HG02623 (cell line): ENCODE measurements around the gene TTC27.
"Not testable (repeated sequence)": the region's sequence is repeated elsewhere in the genome, so short reads cannot be mapped to it uniquely, and the experiment has no call there.

Experiments used
- ATAC-seq: cut with Tn5 transposase; IDR thresholded peaks from one replicate; pipeline ENCODE4 v1.9.1; 2021; ENCODE audit warnings: moderate library complexity; ENCODE audit not compliant: unreplicated experiment

The TTC27 gene

DNA sequence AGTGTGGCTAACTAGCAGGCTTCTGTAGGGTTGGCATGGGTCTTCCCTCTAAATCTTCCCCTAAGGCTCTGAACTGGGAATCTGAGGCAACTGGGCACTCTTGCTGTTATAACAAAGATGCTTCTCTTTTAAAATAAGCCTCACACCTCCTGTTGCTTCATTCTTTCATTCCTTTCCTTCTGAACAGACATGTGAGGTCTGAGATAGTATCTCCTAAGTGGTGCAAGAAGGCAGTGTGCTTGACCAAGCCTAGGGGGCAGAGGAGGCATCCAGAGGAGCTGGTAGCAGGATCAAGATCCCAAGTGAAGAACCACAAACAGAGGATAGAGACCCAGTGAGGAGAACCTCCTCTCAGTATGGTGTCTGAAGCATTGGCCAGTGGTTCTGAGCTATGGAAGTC is 90.9 kb downstream of the TTC27 start:
- ATAC-seq: no peak

DNA sequence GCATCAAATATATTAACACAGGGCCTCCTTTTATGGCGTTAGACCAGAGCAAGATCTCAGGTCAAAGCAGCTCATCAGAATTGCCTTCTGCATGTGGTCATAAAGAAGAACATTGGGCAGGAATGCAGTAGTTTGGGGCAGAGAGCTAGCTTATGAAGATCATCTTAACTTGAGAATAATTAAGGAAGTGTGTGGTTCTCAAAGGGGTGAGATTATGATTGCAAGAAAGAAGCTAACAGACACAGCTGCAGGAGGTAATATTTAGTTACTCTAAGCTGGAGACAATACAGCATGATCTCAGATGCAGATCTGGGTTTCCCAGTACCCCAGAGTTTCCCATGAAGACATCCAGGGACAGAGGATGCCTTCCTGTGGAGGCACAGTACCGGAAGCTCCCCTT is 91.6 kb downstream of the TTC27 start:
- ATAC-seq: no peak

DNA sequence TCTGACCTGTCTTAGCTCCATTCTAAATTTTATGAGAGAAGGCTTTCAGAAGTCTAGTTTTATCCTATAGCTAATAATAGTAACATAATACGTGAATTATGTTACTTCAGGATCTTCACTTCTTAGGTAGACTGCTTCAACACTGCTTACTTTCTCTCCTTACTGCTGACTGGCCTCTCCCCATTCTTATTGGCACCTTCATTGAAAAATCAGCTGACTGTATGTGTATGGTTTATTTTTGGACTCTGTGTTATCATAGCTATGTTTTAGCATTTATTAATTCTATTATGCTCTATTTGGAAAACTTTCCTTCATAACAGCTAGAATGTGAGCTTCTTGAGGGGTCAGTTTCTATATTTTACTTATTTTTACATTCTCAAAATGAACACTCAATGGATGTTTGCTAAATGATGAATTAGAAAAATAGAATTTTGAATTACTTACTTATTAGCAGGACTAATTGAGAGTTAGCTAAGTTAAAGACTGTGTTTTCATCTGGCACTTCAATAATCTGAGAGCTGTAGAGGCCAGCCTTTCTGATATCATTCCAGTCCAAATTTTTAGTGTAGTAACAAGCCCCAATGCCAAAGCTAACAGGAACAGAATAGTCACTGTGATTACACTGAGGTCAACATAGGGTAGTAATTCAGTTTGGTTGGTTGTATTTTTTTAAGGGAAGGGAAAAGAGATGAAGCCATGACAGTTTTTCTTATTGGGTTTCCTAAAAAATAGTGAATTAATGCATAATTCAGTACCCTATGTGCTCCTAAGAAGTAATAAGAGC is 92.3 kb downstream of the TTC27 start:
- ATAC-seq: no peak

DNA sequence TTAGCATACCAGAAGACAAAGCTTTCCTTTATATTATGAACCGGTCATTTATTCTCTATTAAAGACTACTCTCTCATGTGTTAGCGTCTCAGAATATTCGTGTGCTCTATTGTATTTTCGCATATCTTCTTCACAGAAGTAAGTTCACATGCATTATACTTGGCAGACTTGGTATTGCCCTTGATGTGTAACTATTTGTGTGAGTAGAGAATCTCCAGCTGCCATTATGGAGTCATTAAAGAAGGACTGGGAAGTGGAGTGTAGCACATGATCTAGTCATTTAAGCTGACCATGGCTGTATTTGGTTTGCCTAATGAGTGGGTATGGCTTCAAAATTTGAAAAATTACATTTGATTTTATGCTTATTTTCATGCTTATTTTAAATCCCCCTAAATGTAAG is 92.9 kb downstream of the TTC27 start:
- ATAC-seq: no peak

DNA sequence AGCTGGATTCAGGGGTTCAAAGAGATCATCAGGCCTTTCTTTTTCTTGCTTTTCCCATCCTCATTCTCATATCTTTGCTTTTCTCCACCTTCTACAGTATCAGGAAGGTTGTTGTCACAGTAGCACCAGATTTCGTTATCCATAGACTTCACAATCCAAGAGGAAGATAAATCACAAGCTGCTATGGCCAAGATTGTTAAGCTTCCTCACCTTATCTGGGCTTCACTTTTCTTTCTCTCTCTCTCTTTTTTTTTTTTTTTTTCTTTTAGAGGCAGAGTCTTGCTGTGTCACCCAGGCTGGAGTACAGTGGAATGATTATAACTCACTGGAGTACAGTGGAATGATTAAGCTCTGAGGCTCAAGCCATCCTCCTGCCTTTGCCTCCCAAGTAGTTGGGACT is 93.5 kb downstream of the TTC27 start:
- no peak for ATAC-seq

DNA sequence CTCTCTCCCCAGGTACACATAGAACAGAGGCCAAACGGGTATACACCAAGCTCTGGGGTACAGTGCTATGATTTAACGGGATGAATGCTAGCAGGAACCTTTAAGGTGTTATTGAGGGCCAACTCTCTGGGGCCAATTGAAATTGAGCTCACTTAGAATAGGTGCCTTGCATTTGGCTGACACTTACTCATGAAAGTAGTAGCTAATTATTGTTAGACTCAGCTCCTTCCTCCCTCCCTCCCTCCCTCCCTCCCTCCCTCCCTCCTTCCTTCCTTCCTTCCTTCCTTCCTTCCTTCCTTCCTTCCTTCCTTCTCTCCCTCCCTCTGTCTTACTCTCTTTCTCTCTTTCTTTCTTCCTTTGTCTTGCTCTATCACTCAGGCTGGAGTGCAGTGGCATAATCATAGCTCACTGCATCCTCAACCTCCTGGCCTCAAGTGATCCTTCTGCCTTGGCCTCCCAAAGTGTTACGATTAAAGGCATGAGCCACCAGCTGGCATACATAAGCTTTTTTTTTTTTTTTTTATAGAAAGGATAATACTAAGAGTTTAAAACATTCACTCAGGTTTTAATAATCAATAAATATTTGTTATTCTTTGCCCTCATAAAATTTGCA is 95.7 kb downstream of the TTC27 start:
- ATAC-seq: no peak

DNA sequence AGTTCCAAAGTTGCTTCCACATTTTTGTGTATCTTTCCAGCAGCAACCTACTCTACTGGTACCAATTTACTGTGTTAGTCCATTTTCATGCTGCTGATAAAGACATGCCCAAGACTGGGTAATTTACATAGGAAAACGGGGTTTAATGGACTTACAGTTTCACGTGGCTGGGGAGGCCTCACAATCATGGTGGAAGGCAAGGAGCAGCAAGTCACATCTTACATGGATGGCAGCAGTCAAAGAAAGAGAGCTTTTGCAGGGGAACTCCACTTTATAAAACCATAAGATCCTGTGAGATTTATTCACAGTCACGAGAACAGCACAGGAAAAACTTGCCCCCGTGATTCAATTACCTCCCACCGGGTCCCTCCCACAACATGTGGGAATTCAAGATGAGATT is 98.8 kb downstream of the TTC27 start:
- ATAC-seq: not testable (repeated sequence)

DNA sequence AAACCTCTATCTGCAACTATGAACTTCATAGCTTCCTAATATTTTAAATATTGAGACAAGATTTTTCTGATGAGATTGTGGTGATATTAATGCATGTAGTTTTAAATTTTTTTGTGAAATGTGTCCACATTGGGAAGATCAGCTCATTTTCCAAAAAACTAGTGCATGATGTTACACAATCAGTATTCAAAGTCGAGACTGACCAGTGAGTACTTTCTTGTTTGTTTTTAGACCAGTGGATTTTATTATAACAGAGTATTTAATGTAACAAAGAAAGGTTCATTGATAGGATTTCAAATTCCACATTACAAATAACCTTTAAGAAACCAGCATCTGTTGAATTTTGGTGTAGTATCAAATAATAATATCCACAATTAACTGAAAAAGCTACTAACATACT is 99.3 kb downstream of the TTC27 start:
- no peak for ATAC-seq

DNA sequence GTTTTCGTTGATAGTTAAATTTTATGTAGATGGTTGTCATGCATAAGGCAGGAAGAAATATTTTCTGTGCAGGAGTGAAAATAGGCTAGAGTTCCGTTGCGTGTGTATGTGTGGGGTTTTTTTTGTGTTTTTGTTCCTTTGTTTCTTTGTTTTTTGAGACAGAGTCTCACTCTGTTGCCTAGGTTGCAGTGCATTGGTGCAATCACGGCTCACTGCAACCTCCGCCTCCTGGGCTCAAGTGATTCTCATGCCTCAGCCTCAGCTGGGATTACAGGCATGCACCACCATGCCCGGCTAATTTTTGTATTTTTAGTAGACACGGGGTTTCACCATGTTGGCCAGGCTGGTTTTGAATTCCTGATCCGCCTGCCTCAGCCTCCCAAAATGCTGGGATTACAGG is 103.1 kb downstream of the TTC27 start:
- ATAC-seq: not testable (repeated sequence)

DNA sequence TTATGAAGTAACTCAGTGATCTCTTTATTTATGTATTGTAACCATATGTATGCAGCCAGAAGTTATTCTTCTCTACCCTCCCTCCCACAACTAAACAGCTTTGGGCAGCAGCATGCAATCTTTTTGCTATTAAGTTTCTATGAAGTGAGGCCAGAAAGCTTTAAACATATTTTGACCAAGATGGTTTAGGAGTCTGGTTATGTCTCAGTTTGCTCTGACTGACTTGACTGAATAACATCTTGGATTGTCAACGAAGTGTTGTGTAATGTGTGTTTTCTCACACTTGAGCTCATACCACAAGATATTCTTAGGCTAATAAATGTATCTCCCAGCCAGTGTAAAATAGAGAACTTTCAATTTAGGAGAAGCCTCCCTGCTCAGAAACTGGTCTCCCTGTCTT is 104.3 kb downstream of the TTC27 start:
- no peak for ATAC-seq

DNA sequence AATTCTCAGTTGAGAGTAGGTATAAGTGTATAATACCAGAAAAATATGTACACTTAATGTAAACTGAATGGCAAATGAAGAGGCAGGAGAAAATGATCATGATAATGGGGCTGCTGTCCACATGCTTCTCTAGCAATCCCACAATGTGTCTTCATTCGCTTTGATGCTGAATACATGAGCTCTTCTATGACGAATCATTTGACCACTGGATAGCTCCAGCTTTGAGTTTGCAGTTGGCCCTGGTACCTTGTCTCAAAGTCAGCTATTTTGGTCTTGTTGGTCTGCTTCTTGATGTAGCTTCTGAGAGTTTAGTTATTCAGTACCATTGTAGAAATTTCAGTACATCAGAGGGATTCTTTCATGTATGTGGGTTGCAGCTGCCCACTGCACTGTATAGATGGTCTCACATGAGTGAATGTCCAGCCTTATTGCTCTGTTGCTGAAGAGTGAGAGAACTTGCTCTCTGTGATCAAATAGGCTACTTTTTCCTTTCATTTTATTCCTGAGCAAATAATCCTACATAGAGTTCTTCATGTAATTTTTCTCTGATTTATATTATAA is 105.1 kb downstream of the TTC27 start:
- ATAC-seq: no peak

DNA sequence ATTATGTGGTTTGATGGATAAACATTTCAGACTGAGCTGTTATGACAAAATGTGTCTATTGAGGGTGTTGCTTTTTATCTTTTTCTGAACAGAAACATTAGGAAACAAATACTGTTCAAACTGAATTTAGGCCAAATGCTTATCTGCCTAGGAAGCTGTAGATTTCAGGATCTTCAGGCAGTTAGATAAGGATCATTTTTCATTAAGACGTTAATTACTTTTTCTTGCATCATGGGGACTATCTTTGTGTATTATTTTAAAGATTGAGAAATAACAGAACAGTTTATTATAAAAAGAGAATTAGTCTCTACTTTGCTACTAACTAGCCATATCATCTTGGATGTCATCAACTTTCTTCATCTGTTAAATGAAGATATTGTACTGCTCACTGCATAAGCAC is 107.5 kb downstream of the TTC27 start:
- no peak for ATAC-seq

DNA sequence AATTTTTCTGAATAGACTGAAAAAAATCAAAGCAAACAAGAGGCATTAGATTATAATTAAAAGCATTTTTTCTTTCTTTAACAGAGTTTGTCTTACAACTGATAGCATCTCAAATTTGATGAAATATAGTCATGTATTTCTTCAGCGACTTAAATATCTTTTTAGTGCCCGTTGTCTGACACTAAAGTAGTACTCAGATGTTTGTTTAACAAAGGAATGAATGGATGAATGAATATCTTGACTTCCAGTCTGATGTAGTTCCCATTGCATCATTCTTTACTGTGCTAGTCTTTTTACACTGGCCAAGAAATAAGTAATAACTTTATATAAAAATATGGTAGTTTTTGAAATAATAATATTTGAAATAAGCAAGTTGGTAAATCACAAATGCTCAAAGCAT is 111.1 kb downstream of the TTC27 start:
- ATAC-seq: no peak

DNA sequence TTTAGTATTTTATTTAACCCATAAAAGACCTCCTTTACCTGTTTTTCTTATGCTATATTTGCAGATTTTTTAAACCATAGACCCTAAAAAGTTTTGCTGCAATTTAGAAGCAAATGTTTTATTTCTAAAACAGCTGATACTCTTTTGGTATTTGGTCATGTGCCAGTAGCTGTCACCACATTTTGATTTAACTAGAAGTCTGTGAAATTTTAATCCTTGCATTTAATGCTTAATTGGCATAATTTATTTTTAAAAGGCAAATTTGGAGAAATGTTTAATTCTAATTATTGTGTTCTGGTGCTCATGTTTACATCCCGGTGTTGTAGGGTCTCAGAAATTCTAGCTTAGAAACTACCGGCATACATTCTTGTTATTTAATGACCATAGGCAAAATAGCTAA is 111.8 kb downstream of the TTC27 start:
- no peak for ATAC-seq

DNA sequence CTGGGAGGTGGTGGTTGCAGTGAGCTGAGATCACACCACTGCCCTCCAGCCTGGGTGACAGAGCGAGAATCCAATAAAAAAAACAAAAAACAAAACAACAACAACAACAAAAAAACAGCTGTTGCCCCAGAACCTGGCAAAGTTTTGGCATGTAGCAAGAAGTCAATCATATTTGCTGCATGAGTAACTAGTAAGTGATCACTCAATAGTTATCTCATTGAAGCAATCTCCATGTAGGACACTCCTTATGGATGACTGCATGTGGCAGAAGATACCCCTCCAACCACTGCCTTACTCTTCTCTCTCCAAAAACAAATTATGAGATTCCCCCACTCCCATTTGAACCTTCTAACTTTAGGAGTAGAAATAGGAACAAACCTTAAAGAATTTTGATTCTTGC is 113.7 kb downstream of the TTC27 start:
- ATAC-seq: no peak

DNA sequence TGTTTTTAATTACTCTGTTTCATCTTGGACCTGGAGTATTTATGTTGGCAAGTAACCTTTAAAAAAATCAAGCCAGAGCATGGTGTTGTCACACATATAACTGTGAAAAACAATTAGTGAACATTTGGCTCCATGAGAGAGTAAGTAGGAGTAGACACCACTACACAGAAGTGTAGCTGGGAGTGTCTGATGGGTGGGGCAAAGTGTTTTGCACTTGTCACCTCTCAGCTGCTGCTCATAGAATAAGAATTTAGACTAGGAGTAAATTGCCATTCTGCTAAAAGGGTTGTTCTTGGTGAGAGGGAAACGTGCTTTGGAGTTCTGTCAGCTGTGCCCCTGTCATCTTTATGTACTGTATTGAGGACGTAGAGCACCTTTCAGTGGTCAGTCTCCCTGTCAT is 114.5 kb downstream of the TTC27 start:
- no peak for ATAC-seq

DNA sequence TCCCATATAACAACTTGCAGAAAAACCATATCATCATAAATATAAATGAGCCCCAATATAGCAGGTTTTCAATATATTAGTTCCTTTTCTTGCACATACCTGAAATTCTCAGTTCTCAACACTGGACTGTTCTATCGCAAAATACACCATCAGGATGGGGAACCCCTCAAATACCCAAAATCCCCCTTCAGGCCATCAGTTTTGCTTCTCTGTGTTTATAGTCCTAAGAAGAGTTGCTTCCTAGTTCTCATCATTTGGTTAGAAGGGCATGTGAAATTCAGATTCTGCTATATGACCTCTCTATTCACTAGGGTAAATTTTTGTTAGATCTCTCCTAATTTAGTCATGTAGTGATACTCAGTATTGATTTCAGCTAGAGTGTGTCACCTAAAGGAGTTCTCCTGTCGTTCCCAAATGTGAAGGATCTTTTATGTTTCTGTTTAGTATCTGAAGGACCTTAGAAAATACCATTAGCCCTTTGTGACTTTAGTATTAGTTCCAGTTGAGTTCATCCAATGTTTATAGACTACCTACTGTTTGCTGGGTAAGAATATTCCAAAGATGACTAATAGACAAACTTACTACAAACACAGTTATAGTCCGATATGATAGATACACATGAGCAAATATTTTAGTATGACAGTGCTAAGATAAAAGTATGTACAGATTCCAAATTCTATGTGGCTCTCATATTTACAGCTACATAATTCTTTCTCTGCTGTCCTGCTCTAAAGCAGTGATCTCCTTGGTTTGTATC is 115.8 kb downstream of the TTC27 start:
- ATAC-seq: peak; percentile 57

DNA sequence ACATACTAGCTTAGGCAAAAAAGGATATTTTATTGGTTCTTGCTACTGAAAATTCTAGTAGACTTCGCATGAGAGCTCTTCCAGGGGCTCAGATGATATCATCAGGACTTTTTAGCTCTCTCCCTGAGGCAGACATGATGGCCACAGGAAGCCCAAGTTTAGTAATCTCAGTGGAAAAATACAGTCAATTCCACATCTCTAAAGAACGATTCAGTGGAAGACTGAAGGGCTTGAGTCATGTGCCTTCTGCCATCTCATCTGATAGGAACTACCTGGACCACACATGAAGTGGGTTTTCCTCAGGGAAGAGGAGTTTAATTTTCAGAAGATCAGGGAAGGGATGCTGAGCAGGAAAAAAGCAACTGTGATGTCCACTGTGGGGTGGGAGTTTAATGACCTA is 117.3 kb downstream of the TTC27 start:
- no peak for ATAC-seq

DNA sequence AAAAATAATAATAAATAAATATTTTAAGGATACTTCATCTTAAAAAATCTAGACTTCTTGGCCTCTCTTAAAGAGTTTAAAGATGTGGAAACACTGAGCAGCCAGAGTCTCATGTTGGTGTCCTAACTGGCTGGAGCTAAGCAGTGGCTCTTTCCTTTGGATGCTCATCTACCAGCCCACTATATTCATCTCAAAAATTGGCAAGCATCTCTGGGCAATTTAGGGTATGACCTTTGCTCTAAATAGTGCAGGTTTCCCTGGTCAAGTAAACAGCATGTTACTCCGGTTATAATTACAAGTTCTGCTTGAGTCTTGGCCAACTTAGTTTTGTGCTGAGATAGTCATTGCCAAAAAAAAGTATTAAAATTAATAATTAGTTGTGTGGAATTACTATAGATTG is 117.8 kb downstream of the TTC27 start:
- no peak for ATAC-seq

DNA sequence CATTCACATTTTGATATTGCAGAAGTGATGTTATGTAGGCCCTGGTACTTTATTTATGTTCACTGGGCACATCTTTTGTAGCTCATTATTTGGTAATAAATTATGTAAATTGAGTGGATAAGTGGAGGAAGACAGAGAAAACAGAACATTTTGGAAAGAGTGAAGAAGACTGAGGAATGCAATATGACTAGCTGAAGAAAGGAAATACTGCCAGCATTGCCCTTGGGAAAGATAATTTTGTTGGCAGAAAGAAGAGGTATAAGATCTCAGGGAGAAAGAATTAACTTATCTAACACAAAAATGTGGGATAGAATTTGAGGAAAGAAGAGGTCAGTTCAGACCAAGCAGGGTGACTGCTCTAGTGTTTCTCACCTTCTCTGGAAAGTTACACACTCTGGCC is 118.8 kb downstream of the TTC27 start:
- no peak for ATAC-seq

DNA sequence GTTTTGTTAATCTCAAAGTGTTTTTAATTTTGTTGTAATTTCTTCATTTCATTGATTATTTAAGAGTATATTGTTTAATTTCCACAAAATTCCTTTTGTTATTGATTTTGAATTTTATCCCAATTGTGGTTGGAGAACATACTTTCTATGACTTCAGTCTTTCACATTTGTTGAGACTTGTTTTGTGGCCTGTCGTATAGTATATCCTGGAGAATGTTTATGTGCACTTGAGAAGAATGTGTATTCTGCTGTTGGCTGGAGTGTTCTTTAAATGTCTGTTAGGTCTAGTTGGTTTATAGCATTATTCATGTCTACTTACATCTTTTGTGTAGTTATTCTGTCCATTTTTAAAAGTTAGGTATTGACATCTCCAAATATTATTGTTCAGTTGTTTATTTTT is 120.3 kb downstream of the TTC27 start:
- no peak for ATAC-seq

DNA sequence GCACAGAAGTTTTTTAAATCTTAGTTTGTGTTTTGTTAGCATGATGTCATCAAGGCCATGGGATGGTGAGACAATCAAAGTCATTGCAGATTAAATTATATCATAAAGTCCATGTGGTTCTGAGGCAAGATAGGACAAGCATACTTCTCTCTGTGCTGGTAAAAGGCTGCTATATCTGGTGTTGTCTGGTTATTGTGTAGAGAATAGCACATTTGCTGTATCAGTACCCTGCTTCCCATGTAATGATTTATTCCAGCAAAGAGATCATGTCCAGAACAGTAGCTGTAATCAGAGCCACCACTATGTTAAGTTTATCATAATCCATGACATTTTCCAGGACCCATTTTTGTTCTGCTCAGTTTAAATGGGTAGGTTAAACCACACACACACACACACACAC is 123.0 kb downstream of the TTC27 start:
- ATAC-seq: no peak
